HEK293 (cell line): ENCODE measurements around the gene PHF3.

ENCODE experiments used
- CTCF ChIA-PET: fragments of 350-600 bp; formaldehyde crosslinking; extraction: SDS; loops from one replicate; lab custom pipeline; 2021; ENCODE audit warnings: antibody characterized with exemption; lab: Yijun Ruan, JAX
- POLR2A ChIA-PET: fragments of 300-600 bp; formaldehyde crosslinking; extraction: SDS; loops from one replicate; lab custom pipeline; 2020; ENCODE audit warnings: antibody characterized with exemption, inconsistent platforms; lab: Yijun Ruan, JAX
- H3K27ac ChIP-seq: fragments of 200-500 bp; sonication (Bioruptor generic); 2 replicates; pipeline ENCODE4 v1.5.1; 2014; ENCODE audit warnings: low read depth, low read length, control low read depth, inconsistent platforms; ENCODE audit errors: extremely low read depth
- H3K36me3 ChIP-seq, 2 experiments: fragments of 200-500 bp in 1 of 2; sonication (Bioruptor generic) in 1 of 2; 1 replicate in 1 of 2; 2 replicates in 1 of 2; pipeline ENCODE4 v1.5.1; 2014 to 2017; ENCODE audit warnings: inconsistent platforms in 2 of 2, low read length in 2 of 2; ENCODE audit not compliant: control insufficient read depth in 2 of 2, insufficient read depth in 1 of 2
- H3K4me1 ChIP-seq: fragments of 200-500 bp; sonication (Bioruptor generic); 2 replicates; pipeline ENCODE4 v1.5.1; 2014; ENCODE audit warnings: mild to moderate bottlenecking, low read length, inconsistent platforms; ENCODE audit not compliant: control insufficient read depth, insufficient read depth
- H3K4me3 ChIP-seq: 2 replicates; pipeline ENCODE4 v1.5.1; 2011; ENCODE audit warnings: low read depth, mild to moderate bottlenecking, control low read depth, low read length, moderate library complexity
- H3K9me3 ChIP-seq: fragments of 200-500 bp; sonication (Bioruptor generic); 2 replicates; pipeline ENCODE4 v1.5.1; 2014; ENCODE audit warnings: low read depth, low read length, inconsistent platforms; ENCODE audit not compliant: control insufficient read depth, insufficient read depth
- CTCF ChIP-seq: fragments of 450-650 bp; formaldehyde crosslinking; IDR thresholded peaks from 2 replicates; pipeline ENCODE4 v1.5.1; 2016; ENCODE audit warnings: missing biosample characterization, missing genetic modification characterization
- INSM2 ChIP-seq: fragments of 450-650 bp; formaldehyde crosslinking; IDR thresholded peaks from 2 replicates; pipeline ENCODE4 v1.5.1; 2016; ENCODE audit warnings: missing biosample characterization, missing genetic modification characterization
- MYNN ChIP-seq: fragments of 450-650 bp; formaldehyde crosslinking; IDR thresholded peaks from 2 replicates; pipeline ENCODE4 v1.5.1; 2016; ENCODE audit warnings: missing biosample characterization, missing genetic modification characterization, borderline replicate concordance
- SETDB1 ChIP-seq: IDR thresholded peaks from one replicate; pipeline ENCODE4 v1.6.1; 2017; ENCODE audit warnings: mild to moderate bottlenecking, low read length, moderate library complexity, mixed read lengths; ENCODE audit not compliant: insufficient read length
- ZBTB11 ChIP-seq: fragments of 450-650 bp; formaldehyde crosslinking; conservative IDR thresholded peaks from 2 replicates; pipeline ENCODE4 v1.5.1; 2016; ENCODE audit warnings: low read depth, missing biosample characterization, missing genetic modification characterization
- ZBTB17 ChIP-seq: fragments of 450-650 bp; formaldehyde crosslinking; IDR thresholded peaks from 2 replicates; pipeline ENCODE4 v1.5.1; 2016; ENCODE audit warnings: missing biosample characterization, missing genetic modification characterization
- ZNF140 ChIP-seq: fragments of 450-650 bp; formaldehyde crosslinking; IDR thresholded peaks from 2 replicates; pipeline ENCODE4 v1.5.1; 2016; ENCODE audit warnings: missing biosample characterization, missing genetic modification characterization
- ZNF169 ChIP-seq: fragments of 450-650 bp; formaldehyde crosslinking; IDR thresholded peaks from 2 replicates; pipeline ENCODE4 v1.5.1; 2016; ENCODE audit warnings: missing biosample characterization, missing genetic modification characterization
- ZNF18 ChIP-seq: fragments of 450-650 bp; formaldehyde crosslinking; IDR thresholded peaks from 2 replicates; pipeline ENCODE4 v1.5.1; 2016; ENCODE audit warnings: missing biosample characterization, missing genetic modification characterization
- ZNF202 ChIP-seq: fragments of 450-650 bp; formaldehyde crosslinking; IDR thresholded peaks from 2 replicates; pipeline ENCODE4 v1.5.1; 2016; ENCODE audit warnings: missing biosample characterization, missing genetic modification characterization, borderline replicate concordance
- ZNF248 ChIP-seq: fragments of 450-650 bp; formaldehyde crosslinking; IDR thresholded peaks from 2 replicates; pipeline ENCODE4 v1.5.1; 2017; ENCODE audit warnings: missing biosample characterization, missing genetic modification characterization
- ZNF350 ChIP-seq: fragments of 450-650 bp; formaldehyde crosslinking; IDR thresholded peaks from 2 replicates; pipeline ENCODE4 v1.5.0; 2017; ENCODE audit warnings: missing biosample characterization, mild to moderate bottlenecking, missing genetic modification characterization
- ZNF473 ChIP-seq: fragments of 450-650 bp; formaldehyde crosslinking; IDR thresholded peaks from 2 replicates; pipeline ENCODE4 v1.5.1; 2017; ENCODE audit warnings: missing biosample characterization, missing genetic modification characterization
- ZNF501 ChIP-seq: fragments of 450-650 bp; formaldehyde crosslinking; IDR thresholded peaks from 2 replicates; pipeline ENCODE4 v1.5.1; 2016; ENCODE audit warnings: missing biosample characterization, missing genetic modification characterization
- ZNF544 ChIP-seq: fragments of 450-650 bp; formaldehyde crosslinking; IDR thresholded peaks from 2 replicates; pipeline ENCODE4 v1.5.0; 2017; ENCODE audit warnings: missing biosample characterization, missing genetic modification characterization
- ZNF549 ChIP-seq: fragments of 450-650 bp; IDR thresholded peaks from 2 replicates; pipeline ENCODE4 v1.5.1; 2018; ENCODE audit warnings: missing biosample characterization, missing genetic modification characterization, mild to moderate bottlenecking, inconsistent platforms, moderate library complexity
- ZNF596 ChIP-seq: fragments of 450-650 bp; IDR thresholded peaks from 2 replicates; pipeline ENCODE4 v1.5.0; 2018; ENCODE audit warnings: missing biosample characterization, mild to moderate bottlenecking, missing genetic modification characterization, moderate library complexity

Gene PHF3

GRCh38 chr6:63742060-63742459 is 106.5 kb downstream of the PHF3 start (continued):
- TF ChIP-seq ZNF140 (tag by site-specific recombination) (no peak), ZBTB17 (no peak), SETDB1 (no peak), ZNF169 (tag by site-specific recombination) (no peak)

GRCh38 chr6:63743691-63744090 is 108.1 kb downstream of the PHF3 start:
- Histone ChIP-seq H3K27ac (no peak overlapping the region), H3K9me3 (no peaks in the 10 kb centered on the region), H3K4me1 (no peaks in the 10 kb centered on the region), H3K36me3 (no peaks in the 10 kb centered on the region), H3K4me3 (no peak overlapping the region)
- CTCF ChIA-PET: no interaction called here
- no peak for TF ChIP-seq ZNF350
- TF ChIP-seq ZNF248 (tag by site-specific recombination): no peak
- TF ChIP-seq CTCF (tag by site-specific recombination): no peak
- no peak for TF ChIP-seq ZNF18 (tag by site-specific recombination)
- TF ChIP-seq ZNF544: no peak
- POLR2A ChIA-PET: no interaction called here

- Histone ChIP-seq H3K4me3 (no peak overlapping the region), H3K4me1 (no peaks in the 10 kb centered on the region), H3K9me3 (no peaks in the 10 kb centered on the region), H3K36me3 (no peaks in the 10 kb centered on the region), H3K27ac (no peak overlapping the region)
- ChIA-PET CTCF (no interaction called here), POLR2A (no interaction called here)
- TF ChIP-seq INSM2 (no peak), ZNF202 (tag by site-specific recombination) (no peak), ZNF501 (tag by site-specific recombination) (no peak), ZNF549 (tag by site-specific recombination) (no peak), ZBTB11 (tag by site-specific recombination) (no peak), ZNF596 (no peak), MYNN (tag by site-specific recombination) (no peak), ZNF473 (no peak), ZNF169 (tag by site-specific recombination) (no peak)
Measured at GRCh38 chr6:63744810-63745209, 109.2 kb downstream of the PHF3 start.
